Loucy (cell line): ENCODE data around the gene VAV1.

Experiments used
- H2AFZ ChIP-seq: fragments of 200-600 bp; sonication (generic); 2 replicates; pipeline ENCODE4 v1.6.0; 2016; ENCODE audit warnings: antibody characterized with exemption, mild to moderate bottlenecking, low read length, moderate library complexity
- H3F3A ChIP-seq: fragments of 200-600 bp; 2 replicates; pipeline ENCODE4 v1.6.0; 2016; ENCODE audit warnings: antibody characterized with exemption, low read depth, mild to moderate bottlenecking
- H3K27me3 ChIP-seq: fragments of 200-600 bp; sonication (generic); 2 replicates; pipeline ENCODE4 v1.6.1; 2014; ENCODE audit warnings: low read length, mild to moderate bottlenecking; ENCODE audit not compliant: insufficient read depth, poor library complexity, severe bottlenecking
- H3K36me3 ChIP-seq: fragments of 200-600 bp; sonication (generic); 2 replicates; pipeline ENCODE4 v1.6.1; 2016; ENCODE audit warnings: low read length; ENCODE audit not compliant: insufficient read depth
- H3K4me1 ChIP-seq: fragments of 200-600 bp; sonication (generic); 2 replicates; pipeline ENCODE4 v1.5.1; 2014; ENCODE audit warnings: low read length, mild to moderate bottlenecking; ENCODE audit not compliant: insufficient read depth, poor library complexity, severe bottlenecking
- H3K4me2 ChIP-seq: fragments of 200-600 bp; sonication (generic); 2 replicates; pipeline ENCODE4 v1.6.0; 2014; ENCODE audit warnings: antibody characterized with exemption, low read length, low read depth, mild to moderate bottlenecking; ENCODE audit not compliant: poor library complexity, severe bottlenecking
- H3K4me3 ChIP-seq: fragments of 200-600 bp; sonication (generic); 2 replicates; pipeline ENCODE4 v1.5.1; 2014; ENCODE audit warnings: low read length, mild to moderate bottlenecking, mixed read lengths; ENCODE audit not compliant: poor library complexity, severe bottlenecking
- H3K79me2 ChIP-seq: fragments of 200-600 bp; sonication (generic); 2 replicates; pipeline ENCODE4 v1.6.1; 2014; ENCODE audit warnings: low read length; ENCODE audit not compliant: insufficient read depth
- H3K9ac ChIP-seq: fragments of 200-600 bp; sonication (generic); 2 replicates; pipeline ENCODE4 v1.6.0; 2014; ENCODE audit warnings: mild to moderate bottlenecking, low read depth, low read length, moderate library complexity; ENCODE audit not compliant: poor library complexity, severe bottlenecking
- H3K9me2 ChIP-seq: fragments of 200-600 bp; sonication (generic); replicated peaks from 2 replicates; pipeline ENCODE4 v1.6.1; 2016; ENCODE audit warnings: low read depth, low read length, mixed read lengths
- H3K9me3 ChIP-seq: fragments of 200-600 bp; sonication (generic); 2 replicates; pipeline ENCODE4 v1.6.1; 2014; ENCODE audit warnings: mild to moderate bottlenecking, antibody characterized with exemption, low read length, low read depth; ENCODE audit not compliant: insufficient read depth
- H4K20me1 ChIP-seq: fragments of 200-600 bp; sonication (generic); 2 replicates; pipeline ENCODE4 v1.6.0; 2014; ENCODE audit warnings: antibody characterized with exemption, low read length, mild to moderate bottlenecking; ENCODE audit not compliant: insufficient read depth, poor library complexity, severe bottlenecking
- CTCF ChIP-seq: fragments of 200-600 bp; sonication (generic); conservative IDR thresholded peaks from 2 replicates; pipeline ENCODE4 v1.5.1; 2014; ENCODE audit warnings: mild to moderate bottlenecking, antibody characterized with exemption, low read length
- EZH2phosphoT487 ChIP-seq: fragments of 200-600 bp; IDR thresholded peaks from 2 replicates; pipeline ENCODE4 v1.6.1; 2018; ENCODE audit warnings: antibody characterized with exemption, mild to moderate bottlenecking, moderate library complexity, borderline replicate concordance

The VAV1 gene

GRCh38 chr19:6776999-6777398 lies 4.5 kb downstream of the VAV1 start:
- Histone ChIP-seq H3K27me3 (no peaks in the 10 kb centered on the region), H3K9me2 (no peaks in the 10 kb centered on the region), H2AFZ (no peak overlapping the region), H3F3A (0 out of 2 replicates have a peak, but pooled peaks cover 3% of the 10 kb centered on the region), H3K36me3 (peaks cover 27% of the 10 kb centered on the region; the same call in 1 of the 2 replicates), H3K4me3 (peak overlapping the region; percentile 57), H3K9me3 (no peaks in the 10 kb centered on the region), H3K4me1 (peaks cover 46% of the 10 kb centered on the region), H3K4me2 (peak overlapping the region; percentile 97), H3K9ac (peak overlapping the region; percentile 34), H4K20me1 (peaks cover 82% of the 10 kb centered on the region), H3K79me2 (peaks cover 90% of the 10 kb centered on the region)
- TF ChIP-seq CTCF (no peak), EZH2phosphoT487 (no peak)

GRCh38 chr19:6777434-6777833 lies 4.9 kb downstream of the VAV1 start:
- Histone ChIP-seq H3K4me2 (peak overlapping the region; percentile 97), H3K9ac (peak overlapping the region; percentile 34), H4K20me1 (peaks cover 84% of the 10 kb centered on the region), H3F3A (0 out of 2 replicates have a peak, but pooled peaks cover 3% of the 10 kb centered on the region), H3K79me2 (peaks cover 95% of the 10 kb centered on the region), H3K4me3 (peak overlapping the region; percentile 57), H3K9me2 (no peaks in the 10 kb centered on the region), H3K36me3 (peaks cover 27% of the 10 kb centered on the region; the same call in 1 of the 2 replicates), H3K27me3 (no peaks in the 10 kb centered on the region), H2AFZ (no peak overlapping the region), H3K4me1 (peaks cover 46% of the 10 kb centered on the region), H3K9me3 (no peaks in the 10 kb centered on the region)
- TF ChIP-seq EZH2phosphoT487 = no peak
- TF ChIP-seq CTCF = no peak

GRCh38 chr19:6778386-6778785 lies 5.9 kb downstream of the VAV1 start:
- H3K4me2 ChIP-seq = peak overlapping the region; percentile 97

More at GRCh38 chr19:6778386-6778785, 5.9 kb downstream of the VAV1 start:
- Histone ChIP-seq H3F3A (no peaks in the 10 kb centered on the region), H4K20me1 (peaks cover 87% of the 10 kb centered on the region), H3K9me2 (no peaks in the 10 kb centered on the region), H3K9me3 (no peaks in the 10 kb centered on the region), H3K36me3 (peaks cover 27% of the 10 kb centered on the region; the same call in 1 of the 2 replicates), H3K4me3 (peak overlapping the region; percentile 57), H2AFZ (no peak overlapping the region), H3K79me2 (peaks cover 97% of the 10 kb centered on the region), H3K9ac (peak overlapping the region; percentile 34), H3K27me3 (no peaks in the 10 kb centered on the region), H3K4me1 (peaks cover 46% of the 10 kb centered on the region)
- TF ChIP-seq EZH2phosphoT487 = no peak
- TF ChIP-seq CTCF = no peak
